ENCODE results near the gene FNDC3A.
A peak's percentile ranks its signal among the peaks of the same experiment; 100 is the strongest.
"Not testable (repeated sequence)": the region's sequence is repeated elsewhere in the genome, so short reads cannot be mapped to it uniquely, and the experiment has no call there.

FNDC3A gene

DNA sequence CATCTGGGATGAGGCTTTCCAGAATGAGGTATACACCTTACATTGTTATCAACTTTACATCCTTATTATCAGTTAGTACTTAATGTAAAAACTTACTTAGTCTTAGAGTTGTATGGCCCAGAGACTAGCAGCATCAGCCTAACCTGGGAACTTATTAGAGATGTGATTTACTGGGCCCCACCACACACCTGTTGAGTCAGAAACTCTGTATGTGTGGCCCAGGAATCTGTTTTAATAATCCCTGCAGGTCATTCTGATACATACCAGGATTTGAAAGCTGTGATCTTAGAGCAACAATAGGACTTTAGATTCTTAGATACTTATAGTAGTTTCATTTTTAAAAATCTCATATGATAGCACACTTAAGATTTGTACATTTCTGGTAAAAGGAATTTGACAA is 17.4 kb downstream of the FNDC3A start:
- Histone ChIP-seq H3K27me3 (replicated peaks; ENCODE audit: control insufficient read depth, insufficient read depth, low read length) (no peaks in the 10 kb centered on the region), H3K4me3 (replicated peaks; ENCODE audit: low read depth, low read length) (no peak overlapping the region), H3K36me3 (ENCODE audit: control insufficient read depth, insufficient read depth, low read length) (no peaks in the 10 kb centered on the region)
- TF ChIP-seq, protein P1, sequence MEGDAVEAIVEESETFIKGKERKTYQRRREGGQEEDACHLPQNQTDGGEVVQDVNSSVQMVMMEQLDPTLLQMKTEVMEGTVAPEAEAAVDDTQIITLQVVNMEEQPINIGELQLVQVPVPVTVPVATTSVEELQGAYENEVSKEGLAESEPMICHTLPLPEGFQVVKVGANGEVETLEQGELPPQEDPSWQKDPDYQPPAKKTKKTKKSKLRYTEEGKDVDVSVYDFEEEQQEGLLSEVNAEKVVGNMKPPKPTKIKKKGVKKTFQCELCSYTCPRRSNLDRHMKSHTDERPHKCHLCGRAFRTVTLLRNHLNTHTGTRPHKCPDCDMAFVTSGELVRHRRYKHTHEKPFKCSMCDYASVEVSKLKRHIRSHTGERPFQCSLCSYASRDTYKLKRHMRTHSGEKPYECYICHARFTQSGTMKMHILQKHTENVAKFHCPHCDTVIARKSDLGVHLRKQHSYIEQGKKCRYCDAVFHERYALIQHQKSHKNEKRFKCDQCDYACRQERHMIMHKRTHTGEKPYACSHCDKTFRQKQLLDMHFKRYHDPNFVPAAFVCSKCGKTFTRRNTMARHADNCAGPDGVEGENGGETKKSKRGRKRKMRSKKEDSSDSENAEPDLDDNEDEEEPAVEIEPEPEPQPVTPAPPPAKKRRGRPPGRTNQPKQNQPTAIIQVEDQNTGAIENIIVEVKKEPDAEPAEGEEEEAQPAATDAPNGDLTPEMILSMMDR (IDR thresholded peaks at IDR 0.05; ENCODE audit: insufficient read depth, low read length, poor library complexity, severe bottlenecking) = no peak
- DNase-seq (ENCODE audit: extremely low read depth, insufficient read length) = no peak

DNA sequence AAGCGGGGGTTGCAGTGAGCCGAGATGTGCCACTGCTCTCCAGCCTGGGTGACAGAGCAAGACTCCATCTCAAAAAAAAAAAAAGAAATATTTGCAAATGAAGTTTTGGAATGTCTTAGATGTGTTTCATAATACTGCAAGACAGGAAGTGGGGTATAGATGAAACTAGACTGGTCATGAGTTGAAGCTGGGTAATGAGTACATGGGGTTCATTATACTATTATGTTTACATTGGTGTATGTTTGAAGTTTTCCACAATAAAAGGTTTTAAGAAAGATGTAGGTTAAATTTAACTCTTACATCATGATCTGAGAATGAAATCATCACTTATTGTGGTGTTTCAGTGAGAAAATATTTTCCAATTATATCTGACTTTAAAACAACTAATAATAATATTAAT is 19.0 kb downstream of the FNDC3A start:
- peaks cover 3% of the 10 kb centered on the region for H3K36me3 ChIP-seq (ENCODE audit: control insufficient read depth, insufficient read depth, low read length)
- H3K27me3 ChIP-seq (replicated peaks; ENCODE audit: control insufficient read depth, insufficient read depth, low read length) = no peaks in the 10 kb centered on the region
- no peak overlapping the region for H3K4me3 ChIP-seq (replicated peaks; ENCODE audit: low read depth, low read length)
- TF ChIP-seq, protein P1 (IDR thresholded peaks at IDR 0.05; ENCODE audit: insufficient read depth, low read length, poor library complexity, severe bottlenecking) = no peak
- DNase-seq (ENCODE audit: extremely low read depth, insufficient read length) = peak; percentile 45

DNA sequence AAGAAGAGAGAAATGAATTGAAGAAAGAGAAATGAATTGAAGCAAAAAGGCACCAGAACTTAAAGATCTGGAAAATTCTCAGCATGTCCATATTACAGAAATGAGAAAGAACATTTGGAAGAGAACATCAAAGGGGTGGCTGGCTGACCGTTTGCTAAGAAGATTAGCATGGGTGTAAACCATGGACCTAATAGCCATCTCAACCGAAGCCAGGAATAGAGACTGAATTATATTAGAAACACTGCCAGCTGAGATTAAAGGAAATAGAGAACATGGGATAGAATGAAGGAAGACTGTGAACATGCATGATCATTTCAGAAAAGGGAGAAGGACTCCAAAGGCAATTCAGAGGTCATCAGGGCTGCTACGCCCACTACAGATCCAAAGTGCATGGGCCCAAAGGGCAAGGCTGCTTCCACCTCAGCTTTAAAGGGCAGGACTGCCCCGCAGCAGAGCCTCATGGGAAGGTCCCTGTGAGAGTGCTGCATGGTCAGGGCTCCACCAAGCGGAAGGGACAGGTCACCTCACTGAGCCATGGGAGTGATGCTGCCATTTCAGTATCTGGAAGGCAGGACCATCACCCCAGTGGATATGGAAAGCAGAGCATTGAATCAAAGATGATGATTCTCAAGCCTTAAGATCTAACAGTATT is 23.1 kb downstream of the FNDC3A start:
- Histone ChIP-seq H3K27me3 (replicated peaks; ENCODE audit: control insufficient read depth, insufficient read depth, low read length) (no peaks in the 10 kb centered on the region), H3K4me3 (replicated peaks; ENCODE audit: low read depth, low read length) (no peak overlapping the region), H3K36me3 (ENCODE audit: control insufficient read depth, insufficient read depth, low read length) (peaks cover 3% of the 10 kb centered on the region)
- DNase-seq (ENCODE audit: extremely low read depth, insufficient read length) = no peak
- TF ChIP-seq, protein P1 (IDR thresholded peaks at IDR 0.05; ENCODE audit: insufficient read depth, low read length, poor library complexity, severe bottlenecking) = no peak

DNA sequence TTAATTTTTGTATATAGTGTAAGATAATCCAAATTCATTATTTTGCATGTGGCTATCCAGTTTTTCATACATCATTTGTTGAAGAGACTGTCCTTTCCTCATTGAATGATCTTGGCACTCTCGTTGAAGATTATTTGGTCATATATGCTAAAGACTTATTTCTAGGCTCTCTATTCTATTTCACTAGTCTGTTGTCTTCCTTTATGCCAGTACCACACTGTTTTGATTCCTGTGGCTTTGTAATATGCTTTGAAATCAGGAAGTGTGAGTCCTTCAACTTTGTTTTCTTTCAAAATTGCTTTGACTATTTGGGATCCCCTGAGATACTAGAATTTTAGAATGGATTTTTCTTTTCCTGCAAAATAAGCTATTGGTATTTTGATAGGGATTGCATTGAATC is 24.5 kb downstream of the FNDC3A start:
- DNase-seq (ENCODE audit: extremely low read depth, insufficient read length) = no peak
- Histone ChIP-seq H3K36me3 (ENCODE audit: control insufficient read depth, insufficient read depth, low read length) (peaks cover 3% of the 10 kb centered on the region), H3K4me3 (replicated peaks; ENCODE audit: low read depth, low read length) (no peak overlapping the region), H3K27me3 (replicated peaks; ENCODE audit: control insufficient read depth, insufficient read depth, low read length) (no peaks in the 10 kb centered on the region)
- TF ChIP-seq, protein P1 (IDR thresholded peaks at IDR 0.05; ENCODE audit: insufficient read depth, low read length, poor library complexity, severe bottlenecking) = no peak

DNA sequence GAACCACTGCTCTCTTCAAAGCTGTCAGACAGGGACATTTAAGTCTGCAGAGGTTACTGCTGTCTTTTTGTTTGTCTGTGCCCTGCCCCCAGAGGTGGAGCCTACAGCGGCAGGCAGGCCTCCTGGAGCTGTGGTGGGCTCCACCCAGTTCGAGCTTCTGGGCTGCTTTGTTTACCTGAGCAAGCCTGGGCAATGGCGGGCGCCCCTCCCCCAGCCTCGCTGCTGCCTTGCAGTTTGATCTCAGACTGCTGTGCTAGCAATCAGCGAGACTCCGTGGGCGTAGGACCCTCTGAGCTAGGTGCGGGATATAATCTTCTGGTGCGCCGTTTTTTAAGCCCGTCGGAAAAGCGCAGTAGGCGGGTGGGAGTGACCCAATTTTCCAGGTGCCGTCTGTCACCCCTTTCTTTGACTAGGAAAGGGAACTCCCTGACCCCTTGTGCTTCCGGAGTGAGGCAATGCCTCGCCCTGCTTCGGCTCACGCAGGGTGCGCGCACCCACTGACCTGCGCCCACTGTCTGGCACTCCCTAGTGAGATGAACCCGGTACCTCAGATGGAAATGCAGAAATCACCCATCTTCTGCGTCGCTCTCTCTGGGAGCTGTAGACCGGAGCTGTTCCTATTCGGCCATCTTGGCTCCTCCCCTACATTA is 43.4 kb downstream of the FNDC3A start:
- H3K27me3 ChIP-seq (replicated peaks; ENCODE audit: control insufficient read depth, insufficient read depth, low read length); H3K36me3 ChIP-seq (ENCODE audit: control insufficient read depth, insufficient read depth, low read length); DNase-seq (ENCODE audit: extremely low read depth, insufficient read length); H3K4me3 ChIP-seq (replicated peaks; ENCODE audit: low read depth, low read length): not testable (repeated sequence)

DNA sequence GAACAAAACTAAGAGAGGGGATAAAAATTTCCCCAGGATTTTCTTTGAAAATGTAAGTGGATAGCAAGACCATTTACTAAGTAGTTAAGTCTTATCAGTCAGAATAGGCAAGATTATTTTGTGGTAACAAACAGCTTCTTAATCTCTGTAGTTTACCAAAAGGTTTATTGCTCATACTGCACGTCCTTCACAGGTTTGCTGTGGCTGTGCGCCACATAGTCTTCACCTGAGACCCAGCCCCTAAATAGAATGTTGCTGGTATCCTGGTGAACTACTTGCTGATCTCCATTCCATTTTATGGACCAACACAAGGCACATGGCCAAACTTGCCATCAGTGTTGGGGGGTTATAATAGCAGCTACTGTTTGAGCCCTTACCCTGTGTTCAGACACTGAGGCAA is 44.6 kb downstream of the FNDC3A start:
- H3K4me3 ChIP-seq (replicated peaks; ENCODE audit: low read depth, low read length) = no peak overlapping the region

More for the DNA sequence above, 44.6 kb downstream of the FNDC3A start:
- no peak for DNase-seq (ENCODE audit: extremely low read depth, insufficient read length)
- no peaks in the 10 kb centered on the region for H3K27me3 ChIP-seq (replicated peaks; ENCODE audit: control insufficient read depth, insufficient read depth, low read length)
- TF ChIP-seq, protein P1 (IDR thresholded peaks at IDR 0.05; ENCODE audit: insufficient read depth, low read length, poor library complexity, severe bottlenecking) = no peak
- H3K36me3 ChIP-seq (ENCODE audit: control insufficient read depth, insufficient read depth, low read length) = no peaks in the 10 kb centered on the region

Data from GM06990 (cell line).